GM21825 (cell line): ENCODE measurements around the gene SH2D3C.

Experiments used
- ATAC-seq: cut with Tn5 transposase; IDR thresholded peaks from one replicate; pipeline ENCODE4 v1.9.1; 2021; ENCODE audit warnings: mild to moderate bottlenecking, moderate library complexity; ENCODE audit not compliant: unreplicated experiment

SH2D3C gene, protein sequence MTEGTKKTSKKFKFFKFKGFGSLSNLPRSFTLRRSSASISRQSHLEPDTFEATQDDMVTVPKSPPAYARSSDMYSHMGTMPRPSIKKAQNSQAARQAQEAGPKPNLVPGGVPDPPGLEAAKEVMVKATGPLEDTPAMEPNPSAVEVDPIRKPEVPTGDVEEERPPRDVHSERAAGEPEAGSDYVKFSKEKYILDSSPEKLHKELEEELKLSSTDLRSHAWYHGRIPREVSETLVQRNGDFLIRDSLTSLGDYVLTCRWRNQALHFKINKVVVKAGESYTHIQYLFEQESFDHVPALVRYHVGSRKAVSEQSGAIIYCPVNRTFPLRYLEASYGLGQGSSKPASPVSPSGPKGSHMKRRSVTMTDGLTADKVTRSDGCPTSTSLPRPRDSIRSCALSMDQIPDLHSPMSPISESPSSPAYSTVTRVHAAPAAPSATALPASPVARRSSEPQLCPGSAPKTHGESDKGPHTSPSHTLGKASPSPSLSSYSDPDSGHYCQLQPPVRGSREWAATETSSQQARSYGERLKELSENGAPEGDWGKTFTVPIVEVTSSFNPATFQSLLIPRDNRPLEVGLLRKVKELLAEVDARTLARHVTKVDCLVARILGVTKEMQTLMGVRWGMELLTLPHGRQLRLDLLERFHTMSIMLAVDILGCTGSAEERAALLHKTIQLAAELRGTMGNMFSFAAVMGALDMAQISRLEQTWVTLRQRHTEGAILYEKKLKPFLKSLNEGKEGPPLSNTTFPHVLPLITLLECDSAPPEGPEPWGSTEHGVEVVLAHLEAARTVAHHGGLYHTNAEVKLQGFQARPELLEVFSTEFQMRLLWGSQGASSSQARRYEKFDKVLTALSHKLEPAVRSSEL

DNA sequence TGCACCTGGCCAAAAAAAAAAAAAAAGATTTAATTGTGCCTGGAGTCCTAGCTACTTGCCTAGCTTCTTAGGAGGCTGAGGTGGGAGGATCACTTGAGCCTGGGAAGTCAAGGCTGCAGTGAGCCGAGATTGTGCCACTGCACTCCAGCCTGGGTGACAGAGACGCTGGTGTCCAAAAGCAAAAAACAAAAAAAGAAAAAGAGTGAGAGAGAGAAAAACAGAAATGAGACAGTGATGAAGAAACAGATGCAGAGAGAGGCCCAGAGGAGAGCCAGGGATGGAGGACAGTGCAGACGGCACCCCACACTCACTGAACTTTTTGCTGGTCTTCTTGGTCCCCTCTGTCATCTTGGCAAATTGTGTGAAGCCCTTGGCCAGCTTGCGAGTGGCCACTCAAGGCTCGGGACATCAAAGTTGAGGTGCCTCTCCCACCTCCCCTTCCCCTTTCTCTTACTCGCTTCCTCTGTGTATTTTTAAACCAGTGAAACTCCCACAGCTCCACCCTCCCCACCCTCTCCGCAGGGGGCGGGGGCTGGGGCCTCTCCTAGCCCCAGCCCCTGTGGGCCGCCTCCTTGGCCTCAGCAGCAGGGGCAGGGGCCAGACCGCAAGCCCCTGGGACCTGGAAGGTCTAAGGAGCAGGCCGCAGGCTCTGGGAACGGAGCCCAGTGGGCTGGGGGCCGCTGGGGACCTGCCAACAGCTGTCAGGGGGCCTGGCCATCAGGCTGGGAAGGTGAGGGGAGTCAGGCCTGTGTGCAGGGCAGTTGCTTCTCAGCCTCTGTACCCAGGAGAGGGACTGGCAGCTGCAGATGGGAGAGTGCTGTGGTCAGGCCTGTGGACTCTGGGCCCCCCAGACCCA, at the start of gene SH2D3C:
Gene SH2D3C (minus strand): TSS at position 387 of the 856 bp plus-strand sequence. CDS start 39 bp downstream, at position 348.
- ATAC-seq, result peak; percentile 31

DNA sequence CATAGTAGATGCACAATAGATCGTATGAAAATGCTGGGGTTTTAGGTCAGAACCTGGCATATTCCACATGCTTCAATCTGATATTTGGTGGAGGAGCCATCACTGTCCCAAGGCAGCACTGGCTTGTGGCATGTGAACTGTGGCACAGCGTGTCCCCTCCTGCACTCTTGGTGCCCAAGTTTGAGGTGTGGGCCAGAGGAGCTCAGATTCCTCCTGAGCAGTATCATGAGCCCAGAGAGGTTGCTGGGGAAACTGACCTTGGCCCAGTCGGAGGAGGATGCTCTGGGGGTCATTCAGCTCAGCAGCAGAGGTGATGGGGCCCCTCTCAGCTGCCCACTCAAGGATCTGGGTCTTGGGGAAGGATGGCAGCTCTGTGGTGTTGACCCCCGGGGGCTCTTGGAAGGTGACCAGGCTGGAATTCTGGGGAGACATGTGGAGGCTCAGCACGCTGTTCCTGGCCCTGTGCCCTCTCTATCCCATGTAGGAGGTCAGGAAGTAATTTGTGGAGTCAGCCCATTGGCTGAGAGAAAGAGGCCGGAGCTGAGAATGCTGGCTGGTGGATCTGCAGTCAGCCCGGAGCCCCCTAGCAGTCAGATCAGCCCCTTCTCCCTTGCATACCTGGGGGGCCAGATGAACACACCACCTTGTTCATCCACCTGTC, 47.9 kb upstream of the SH2D3C start:
- ATAC-seq, result no peak

DNA sequence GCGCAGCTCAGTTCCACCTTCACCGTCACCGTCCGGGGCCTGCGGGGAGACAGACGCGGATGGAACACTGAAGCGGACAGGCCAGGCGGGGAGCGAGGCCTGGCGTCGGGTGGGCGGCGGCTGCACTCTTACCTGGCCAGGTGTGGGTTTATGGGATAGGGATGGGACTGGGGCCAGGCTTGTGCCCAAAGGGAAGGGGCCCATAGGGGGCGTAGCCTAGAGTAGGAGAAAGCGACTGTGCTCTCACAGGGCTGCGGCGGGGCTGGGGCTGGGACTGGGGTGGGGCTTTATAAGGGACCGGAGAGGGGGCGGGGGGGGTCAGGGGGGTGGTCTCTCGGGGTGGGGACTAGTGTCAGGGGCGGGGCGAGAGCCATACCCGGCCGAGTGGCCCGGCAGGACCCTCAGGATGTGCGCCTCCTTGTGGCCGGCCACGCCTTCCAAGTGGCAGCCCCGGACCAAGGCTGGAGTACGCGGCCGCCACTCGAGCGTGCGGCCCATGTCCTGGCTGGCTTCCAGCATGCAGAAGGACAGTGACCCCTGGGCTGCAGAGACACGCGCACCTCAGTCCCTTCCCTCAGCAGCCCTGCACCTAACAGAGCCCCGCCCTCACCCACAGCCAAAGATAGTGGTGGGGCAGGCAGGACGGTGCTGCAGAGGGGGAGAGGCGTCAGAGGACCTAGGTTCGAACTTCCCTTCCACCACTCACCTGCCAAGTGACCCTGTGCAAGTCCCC, 47.0 kb upstream of the SH2D3C start:
- ATAC-seq, result no peak

DNA sequence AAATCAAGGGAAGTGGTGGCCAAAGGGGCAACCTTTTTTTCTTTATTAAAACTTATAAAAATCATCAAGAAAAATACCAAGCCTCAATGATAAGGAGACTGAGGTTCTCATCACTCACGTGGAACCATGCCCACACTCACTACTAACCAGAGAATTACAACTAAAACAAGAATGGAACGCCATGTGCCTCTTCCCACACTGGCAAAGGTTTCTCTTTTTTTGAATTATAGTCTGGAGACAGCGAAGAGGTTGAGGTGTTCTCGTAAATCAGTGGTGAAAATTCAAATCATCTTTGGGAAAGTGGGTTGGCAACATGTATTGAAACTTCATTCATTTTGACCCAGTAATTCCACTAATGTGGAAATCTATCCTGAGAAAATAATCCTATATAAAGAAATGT, 43.6 kb upstream of the SH2D3C start:
- ATAC-seq, result no peak

DNA sequence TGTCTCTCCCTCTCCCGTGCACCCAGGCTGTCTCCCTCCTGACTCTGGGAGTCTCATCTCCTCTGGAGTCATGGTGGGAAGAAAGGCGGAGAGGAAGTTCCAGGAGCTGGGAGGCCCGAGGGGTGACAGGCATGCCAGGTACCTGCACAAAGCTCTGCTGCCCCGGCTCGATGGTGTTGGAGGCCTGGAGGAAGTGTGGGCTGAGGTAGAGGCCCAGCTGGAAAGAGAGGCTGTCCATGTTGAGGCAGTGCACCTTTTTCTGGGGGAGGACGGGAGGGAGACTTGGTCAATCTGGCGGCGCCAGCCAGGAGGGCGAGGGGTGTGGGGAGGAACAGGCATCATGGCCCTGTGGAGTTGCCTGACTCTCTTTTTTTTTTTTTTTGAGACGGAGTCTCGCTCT, 40.1 kb upstream of the SH2D3C start:
- ATAC-seq, result no peak

DNA sequence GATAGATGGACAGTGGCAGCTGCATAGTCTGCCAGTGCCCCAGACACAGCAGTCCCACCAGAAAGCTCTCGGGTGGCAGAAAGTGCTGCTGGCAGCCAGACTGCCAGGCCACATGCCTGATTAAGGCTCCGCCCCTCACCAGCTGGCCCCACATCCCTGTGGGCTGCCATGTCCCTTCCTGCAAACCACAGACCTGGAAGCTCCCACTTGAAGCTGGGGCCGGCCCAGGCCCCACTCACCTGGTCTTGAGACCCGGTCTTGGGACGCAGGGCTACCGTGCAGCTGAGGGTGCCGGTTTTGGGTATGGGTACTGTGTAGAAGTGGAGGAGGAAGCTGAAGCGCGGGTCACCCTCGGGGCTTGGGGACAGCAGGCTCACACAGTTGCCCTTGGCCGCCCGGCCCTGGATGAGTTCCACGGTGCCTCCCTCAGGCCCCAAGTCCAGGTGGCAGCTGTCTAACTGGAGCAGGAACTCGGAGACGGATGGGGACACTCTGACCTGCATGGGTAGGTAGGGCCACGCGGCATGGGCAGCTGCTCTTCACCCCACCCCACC, 39.5 kb upstream of the SH2D3C start:
- no peak for ATAC-seq

DNA sequence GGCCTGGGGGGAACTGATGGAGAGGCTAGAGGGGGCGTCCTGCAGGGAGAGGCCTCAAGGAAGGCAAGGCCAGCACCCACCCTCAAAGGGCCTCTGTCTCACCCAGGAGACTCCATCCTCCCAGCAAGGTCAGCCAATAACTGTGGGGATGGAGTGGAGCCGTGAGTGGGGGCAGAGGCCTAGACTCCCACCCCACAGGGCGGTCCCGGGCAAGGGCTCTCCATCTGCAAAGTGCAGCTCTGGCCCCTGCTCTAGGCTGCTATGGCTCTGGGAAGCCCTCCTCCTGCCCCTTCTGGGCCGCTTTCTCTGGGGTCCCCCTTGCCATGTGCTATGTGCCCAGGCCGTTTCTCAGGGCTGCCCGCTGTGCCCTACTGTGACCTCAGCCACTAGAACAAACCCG, 38.3 kb upstream of the SH2D3C start:
- ATAC-seq, result no peak

DNA sequence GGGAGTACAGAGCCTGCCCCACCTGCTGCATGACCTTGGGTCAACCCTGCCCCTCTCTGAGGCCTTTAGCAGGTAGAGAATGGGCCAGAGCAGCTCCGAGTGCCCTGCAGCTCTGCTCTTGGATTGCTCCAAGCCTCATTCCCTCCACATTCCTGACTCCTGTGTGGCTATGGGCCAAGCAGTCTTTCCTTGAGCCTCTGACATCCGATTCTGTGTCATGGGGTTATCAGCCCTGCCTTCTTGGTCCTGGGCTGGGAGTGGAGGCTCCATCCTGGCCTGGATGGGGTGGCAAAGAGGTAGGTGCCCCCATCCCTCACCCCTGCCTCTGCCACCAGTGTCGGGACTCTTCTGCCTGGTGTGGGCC, 37.9 kb upstream of the SH2D3C start:
- no peak for ATAC-seq

DNA sequence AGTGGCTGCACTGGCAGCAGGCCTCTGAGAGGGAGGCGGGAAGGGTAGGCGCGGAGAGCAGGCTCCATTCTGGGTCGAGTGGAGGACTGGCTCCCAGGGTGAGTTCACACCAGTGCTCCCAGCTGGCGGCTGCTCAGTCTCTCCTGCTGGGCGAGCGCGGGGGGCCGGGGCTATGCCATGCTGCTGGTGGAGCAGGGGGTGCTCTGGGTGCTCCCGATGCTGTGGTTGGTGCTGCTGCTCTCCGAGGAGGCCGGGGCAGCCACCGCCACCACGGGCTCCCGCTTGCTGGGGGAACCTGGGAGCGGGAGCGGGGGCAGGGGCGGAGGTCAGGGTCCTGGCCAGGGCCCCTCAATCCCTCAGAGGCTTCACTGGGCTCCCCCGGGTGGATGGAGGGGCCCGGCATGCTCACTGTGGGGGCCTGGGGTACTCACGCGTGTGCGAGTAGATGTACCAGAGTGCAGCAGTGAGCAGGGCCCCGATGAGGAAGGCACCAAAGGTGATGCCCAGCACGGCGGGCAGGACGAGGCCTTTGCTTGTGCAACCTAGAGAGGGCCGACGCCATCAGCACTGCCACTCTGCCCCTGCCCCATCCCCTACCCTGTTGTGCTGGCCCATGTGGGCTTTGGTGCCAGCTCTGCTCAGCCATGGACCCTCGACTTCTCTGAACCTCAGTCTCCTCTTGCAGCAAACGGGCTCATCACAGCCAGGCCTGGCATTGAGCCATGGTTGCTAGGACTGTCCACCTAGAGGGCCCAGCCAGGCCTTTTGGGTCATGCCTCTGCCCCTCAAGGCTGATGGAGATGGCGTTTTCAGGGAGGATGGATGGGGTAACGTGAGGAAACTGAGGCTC, 37.3 kb upstream of the SH2D3C start:
- no peak for ATAC-seq

DNA sequence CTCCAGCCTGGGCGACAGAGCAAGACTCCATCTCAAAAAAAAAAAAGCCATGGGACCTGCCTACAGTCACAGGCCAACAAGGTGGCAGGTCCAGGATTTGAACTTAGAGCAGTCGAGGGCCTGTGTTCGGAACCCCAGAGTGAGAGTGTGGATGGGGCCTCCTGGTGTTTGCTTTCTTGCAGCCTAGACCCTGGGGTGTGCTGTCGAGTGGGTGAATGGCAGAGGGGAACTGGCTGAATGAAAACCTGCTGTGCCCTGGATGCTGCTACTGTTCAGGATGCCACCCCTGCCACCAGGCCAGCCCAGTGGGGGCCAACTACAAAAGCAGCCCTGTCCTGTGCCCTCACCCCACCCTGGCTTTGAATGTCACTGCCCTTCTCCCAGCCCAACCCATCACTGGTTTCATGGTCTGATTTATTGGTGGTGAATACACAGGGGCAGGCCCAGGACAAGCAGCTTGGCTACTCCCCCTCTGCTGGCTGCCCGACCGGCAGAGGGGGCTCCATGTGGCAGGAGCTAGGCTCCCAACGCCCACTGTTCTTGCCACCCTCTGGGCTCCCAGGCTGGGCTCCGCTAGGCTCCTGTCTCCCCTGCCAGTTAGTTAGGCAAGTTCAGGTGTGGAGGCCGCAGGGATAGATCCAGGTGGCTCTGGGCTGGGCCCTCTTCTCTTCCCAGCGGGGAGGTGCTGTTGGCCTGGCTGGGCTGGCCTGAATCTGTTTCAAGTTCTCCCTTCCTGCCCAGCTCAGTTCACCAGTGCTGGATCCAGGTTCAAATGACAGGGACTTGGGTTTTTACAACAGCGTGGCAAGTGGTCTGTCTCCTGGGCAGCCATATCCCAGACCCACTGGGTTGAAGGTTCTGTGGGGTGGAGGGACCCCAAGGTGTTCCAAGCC, 36.4 kb upstream of the SH2D3C start:
- no peak for ATAC-seq

DNA sequence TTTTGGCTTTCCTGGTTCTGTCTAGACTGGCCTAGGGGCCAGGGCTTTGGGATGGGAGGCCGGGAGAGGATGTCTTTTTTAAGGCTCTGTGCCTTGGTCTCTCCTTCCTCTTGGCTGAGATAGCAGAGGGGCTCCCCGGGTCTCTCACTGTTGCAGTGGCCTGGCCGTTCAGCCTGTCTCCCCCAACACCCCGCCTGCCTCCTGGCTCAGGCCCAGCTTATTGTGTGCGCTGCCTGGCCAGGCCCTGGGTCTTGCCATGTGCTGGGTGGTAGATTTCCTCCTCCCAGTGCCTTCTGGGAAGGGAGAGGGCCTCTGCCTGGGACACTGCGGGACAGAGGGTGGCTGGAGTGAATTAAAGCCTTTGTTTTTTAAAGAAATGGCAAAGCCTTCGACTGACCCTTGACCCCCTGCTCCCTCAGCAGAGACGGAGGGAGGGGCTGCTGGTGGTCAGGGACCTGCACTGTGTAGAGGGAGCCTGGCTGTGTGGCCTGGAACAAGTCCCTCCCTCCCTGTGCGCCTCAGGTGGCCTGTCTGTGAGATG, 35.3 kb upstream of the SH2D3C start:
- no peak for ATAC-seq

DNA sequence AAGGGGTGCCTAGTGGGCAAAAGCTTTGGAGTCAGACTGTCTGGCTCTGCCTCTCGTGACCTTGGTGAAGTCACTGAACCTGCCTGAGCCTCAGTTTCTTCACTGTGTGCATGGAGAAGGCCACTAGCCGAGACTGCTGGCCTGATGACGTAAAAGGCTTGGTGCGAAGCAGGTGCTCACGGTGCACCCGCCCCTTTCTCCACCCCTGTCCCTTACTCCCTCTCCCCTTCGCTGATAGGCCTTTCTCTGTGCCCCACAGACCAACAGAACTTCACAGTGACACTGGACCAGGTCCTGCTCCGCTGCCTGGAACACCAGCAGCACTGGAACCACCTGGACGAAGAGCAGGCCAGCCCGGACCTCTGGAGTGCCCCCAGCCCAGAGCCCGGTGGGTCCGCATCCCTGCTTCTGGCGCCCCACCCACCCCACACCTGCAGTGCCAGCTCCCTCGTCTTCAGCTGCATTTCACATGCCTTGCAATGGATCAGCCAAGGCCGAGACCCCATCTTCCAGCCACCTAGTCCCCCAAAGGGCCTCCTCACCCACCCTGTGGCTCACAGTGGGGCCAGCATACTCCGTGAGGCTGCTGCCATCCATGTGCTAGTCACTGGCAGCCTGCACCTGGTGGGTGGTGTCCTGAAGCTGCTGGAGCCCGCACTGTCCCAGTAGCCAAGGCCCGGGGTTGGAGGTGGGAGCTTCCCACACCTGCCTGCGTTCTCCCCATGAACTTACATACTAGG, 34.6 kb upstream of the SH2D3C start:
- ATAC-seq, result no peak

DNA sequence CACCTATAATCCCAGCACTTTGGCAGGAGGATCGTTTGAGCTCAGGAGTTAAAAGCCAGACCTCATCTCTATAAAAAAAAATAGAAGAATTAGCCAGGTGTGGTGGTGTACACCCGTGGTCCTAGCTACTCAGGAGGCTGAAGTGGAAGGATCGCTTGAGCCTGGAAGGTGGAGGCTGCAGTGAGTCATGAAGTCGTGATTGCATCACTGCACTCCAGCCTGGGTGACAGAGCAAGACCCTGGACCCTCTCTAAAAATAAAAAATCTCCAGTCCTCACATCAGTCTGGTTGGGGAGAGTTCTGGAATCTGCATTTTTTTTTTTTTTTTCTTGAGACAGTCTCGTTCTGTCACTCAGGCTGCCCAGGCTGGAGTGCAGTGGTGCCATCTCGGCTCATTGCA, 33.5 kb upstream of the SH2D3C start:
- no peak for ATAC-seq

DNA sequence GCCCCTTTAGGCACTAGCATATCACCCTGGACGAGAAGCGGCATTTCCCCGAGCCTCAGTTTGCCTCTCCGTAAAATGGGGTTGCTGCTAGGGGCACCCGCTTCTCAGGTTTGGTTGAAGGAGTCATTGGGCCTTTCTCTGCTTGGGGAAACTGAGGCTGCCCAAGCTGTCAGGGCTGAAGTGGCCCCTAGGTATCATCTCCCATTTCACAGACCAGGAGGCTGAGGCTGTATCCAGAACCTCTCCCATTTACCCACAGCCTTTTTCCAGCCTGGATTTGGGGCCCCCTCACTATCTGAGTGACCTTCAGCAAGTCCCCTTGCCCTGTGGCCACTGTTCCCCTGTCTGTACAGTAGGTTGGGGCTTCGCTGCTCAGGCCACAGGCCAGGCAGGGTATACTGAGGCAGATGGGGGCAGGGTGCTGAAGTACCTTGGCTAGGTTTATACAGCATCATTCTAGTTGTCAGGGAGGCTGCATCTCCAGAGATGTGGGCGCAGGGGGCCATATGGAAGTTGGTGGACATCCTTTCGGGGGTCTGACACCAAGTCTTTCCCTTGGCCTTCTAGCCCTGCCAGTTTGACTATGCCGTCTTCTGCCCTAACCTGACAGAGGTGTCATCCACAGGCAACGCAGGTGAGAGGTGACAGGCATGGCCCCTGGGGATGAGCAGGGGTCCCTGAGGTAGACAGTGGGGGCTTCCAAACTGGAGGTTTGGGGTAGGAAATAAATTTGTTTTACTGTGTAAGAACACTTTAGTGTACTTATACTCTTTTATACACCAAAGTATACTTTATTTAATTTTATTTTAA, 32.1 kb upstream of the SH2D3C start:
- ATAC-seq, result no peak

DNA sequence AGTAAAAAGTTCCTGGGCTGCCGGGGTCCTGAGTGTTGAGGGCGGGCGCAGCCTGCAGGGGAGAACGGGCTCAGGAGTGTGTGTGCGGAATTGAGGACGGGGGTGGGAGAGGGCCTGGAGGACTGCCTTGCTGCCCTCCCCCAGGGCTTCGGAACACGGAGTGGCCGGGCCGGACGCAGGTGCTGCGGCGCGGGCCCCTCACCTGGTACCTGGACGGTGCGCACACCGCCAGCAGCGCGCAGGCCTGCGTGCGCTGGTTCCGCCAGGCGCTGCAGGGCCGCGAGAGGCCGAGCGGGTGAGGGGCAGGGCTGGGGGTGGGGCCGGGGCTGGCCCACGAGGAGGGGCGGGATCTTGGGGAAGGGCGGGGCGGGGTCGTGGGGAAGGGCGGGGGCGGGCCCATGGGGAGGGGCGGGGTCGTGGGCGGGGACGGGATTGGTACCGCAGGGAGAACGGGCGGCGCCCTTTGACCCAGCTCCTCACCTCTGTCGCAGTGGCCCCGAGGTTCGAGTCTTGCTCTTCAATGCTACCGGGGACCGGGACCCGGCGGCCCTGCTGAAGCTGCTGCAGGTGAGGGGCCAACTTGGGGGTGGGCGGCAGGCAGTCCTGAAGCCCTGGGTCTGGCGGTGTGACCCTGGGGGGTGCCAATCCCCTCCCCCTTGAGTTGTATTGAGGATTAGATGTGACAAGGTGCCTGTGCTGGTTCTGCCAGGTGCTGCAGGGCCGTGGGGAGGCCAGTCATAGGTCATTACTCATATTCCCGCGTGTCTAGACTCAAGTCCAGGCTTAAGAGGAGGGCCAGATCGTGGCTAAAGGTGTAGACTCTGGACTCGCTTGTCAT, 31.3 kb upstream of the SH2D3C start:
- no peak for ATAC-seq
